Measurements from ENCODE around the gene FOXJ3.

DNA sequence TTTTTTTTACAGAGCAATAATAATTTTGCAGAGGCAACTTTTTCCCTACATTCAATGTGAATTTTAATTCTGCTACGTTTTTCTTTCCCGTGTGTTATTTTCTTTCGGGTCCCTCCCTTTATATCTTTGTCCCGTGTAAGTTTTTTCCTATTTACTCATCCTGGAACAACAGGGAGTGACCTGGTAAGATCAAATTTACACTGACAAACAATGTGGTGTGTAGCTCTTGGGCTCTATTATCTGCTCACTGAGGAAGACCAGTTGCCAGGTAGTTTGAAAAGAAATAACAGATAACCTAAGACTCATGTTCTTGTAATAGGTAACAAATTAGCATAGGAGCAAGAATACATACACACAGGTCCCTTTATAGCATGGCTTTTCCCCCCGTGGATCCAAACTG, 136.8 kb downstream of the FOXJ3 start:
- TF ChIP-seq RXRA (IDR thresholded peaks at IDR 0.05) (no peak), RAD21 (IDR thresholded peaks at IDR 0.05) (no peak), SP1 (IDR thresholded peaks at IDR 0.05) (no peak), FOXA1 (IDR thresholded peaks at IDR 0.05) (no peak), YY1 (IDR thresholded peaks at IDR 0.05) (no peak)
- TF ChIP-seq, protein P1, sequence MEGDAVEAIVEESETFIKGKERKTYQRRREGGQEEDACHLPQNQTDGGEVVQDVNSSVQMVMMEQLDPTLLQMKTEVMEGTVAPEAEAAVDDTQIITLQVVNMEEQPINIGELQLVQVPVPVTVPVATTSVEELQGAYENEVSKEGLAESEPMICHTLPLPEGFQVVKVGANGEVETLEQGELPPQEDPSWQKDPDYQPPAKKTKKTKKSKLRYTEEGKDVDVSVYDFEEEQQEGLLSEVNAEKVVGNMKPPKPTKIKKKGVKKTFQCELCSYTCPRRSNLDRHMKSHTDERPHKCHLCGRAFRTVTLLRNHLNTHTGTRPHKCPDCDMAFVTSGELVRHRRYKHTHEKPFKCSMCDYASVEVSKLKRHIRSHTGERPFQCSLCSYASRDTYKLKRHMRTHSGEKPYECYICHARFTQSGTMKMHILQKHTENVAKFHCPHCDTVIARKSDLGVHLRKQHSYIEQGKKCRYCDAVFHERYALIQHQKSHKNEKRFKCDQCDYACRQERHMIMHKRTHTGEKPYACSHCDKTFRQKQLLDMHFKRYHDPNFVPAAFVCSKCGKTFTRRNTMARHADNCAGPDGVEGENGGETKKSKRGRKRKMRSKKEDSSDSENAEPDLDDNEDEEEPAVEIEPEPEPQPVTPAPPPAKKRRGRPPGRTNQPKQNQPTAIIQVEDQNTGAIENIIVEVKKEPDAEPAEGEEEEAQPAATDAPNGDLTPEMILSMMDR (IDR thresholded peaks at IDR 0.05; ENCODE audit: low read depth, low read length, missing input control): no peak
- TF ChIP-seq, protein P2, sequence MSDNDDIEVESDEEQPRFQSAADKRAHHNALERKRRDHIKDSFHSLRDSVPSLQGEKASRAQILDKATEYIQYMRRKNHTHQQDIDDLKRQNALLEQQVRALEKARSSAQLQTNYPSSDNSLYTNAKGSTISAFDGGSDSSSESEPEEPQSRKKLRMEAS (IDR thresholded peaks at IDR 0.05): no peak
- TF ChIP-seq, protein P3, sequence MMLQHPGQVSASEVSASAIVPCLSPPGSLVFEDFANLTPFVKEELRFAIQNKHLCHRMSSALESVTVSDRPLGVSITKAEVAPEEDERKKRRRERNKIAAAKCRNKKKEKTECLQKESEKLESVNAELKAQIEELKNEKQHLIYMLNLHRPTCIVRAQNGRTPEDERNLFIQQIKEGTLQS (IDR thresholded peaks at IDR 0.05): no peak
